Neural crest cell (in vitro differentiated cells): ENCODE data around the gene EXTL1. TPM values are rescaled to one million over a fixed set of nuclear protein-coding genes. Genes with fewer than 3 reads are reported as not detected.

Experiments used
- DNase-seq: peaks from one replicate; pipeline ENCODE4 v3.0.0; 2021; ENCODE audit warnings: low read depth, mixed read lengths, low spot score
- H3K27ac Mint-ChIP-seq: one replicate; pipeline ENCODE4 v1.8.0; 2021; ENCODE audit warnings: mild to moderate bottlenecking, mixed read lengths; ENCODE audit not compliant: unreplicated experiment
- H3K27me3 Mint-ChIP-seq: 2 replicates; pipeline ENCODE4 v1.8.0; 2021; ENCODE audit warnings: low read depth, mild to moderate bottlenecking, mixed read lengths
- H3K36me3 Mint-ChIP-seq: 2 replicates; pipeline ENCODE4 v1.8.0; 2021; ENCODE audit warnings: low read depth, mild to moderate bottlenecking, mixed read lengths
- H3K4me1 Mint-ChIP-seq: 2 replicates; pipeline ENCODE4 v1.8.0; 2021; ENCODE audit warnings: mixed read lengths
- H3K4me3 Mint-ChIP-seq: one replicate; pipeline ENCODE4 v1.8.0; 2021; ENCODE audit warnings: mild to moderate bottlenecking, mixed read lengths
- H3K9me3 Mint-ChIP-seq: 2 replicates; pipeline ENCODE4 v1.8.0; 2021; ENCODE audit warnings: mixed read lengths
- CTCF ChIP-seq: fragments of 200-600 bp; sonication (generic); conservative IDR thresholded peaks from 2 replicates; pipeline ENCODE4 v1.5.0; 2021; ENCODE audit warnings: antibody characterized with exemption, mild to moderate bottlenecking
- total RNA-seq: library from RNA; stranded (reverse); gene quantifications from 2 replicates; pipeline ENCODE4 v1.2.1, GENCODE V29; 2021

Gene EXTL1
- total RNA-seq, 1 donor from 2014 or later: 8.1 TPM

- no peak for TF ChIP-seq CTCF
- Mint-ChIP-seq H3K27me3 (peaks cover under 1% of the 10 kb centered on the region), H3K27ac (no peak overlapping the region), H3K9me3 (no peaks in the 10 kb centered on the region), H3K4me3 (no peak overlapping the region), H3K36me3 (no peaks in the 10 kb centered on the region), H3K4me1 (peaks cover 13% of the 10 kb centered on the region)
- no peak for DNase-seq
Observed at GRCh38 chr1:26077524-26077923, 55.9 kb downstream of the EXTL1 start.

GRCh38 chr1:26078286-26079177, 57.0 kb downstream of the EXTL1 start:
- no peak for DNase-seq
- H3K9me3 Mint-ChIP-seq: no peaks in the 10 kb centered on the region
- H3K4me1 Mint-ChIP-seq: peaks cover 13% of the 10 kb centered on the region
- H3K27me3 Mint-ChIP-seq: peaks cover 4% of the 10 kb centered on the region
- no peak for TF ChIP-seq CTCF
- no peaks in the 10 kb centered on the region for H3K36me3 Mint-ChIP-seq
- H3K27ac Mint-ChIP-seq: no peak overlapping the region
- no peak overlapping the region for H3K4me3 Mint-ChIP-seq

- H3K4me3 Mint-ChIP-seq: no peak overlapping the region
- peaks cover 9% of the 10 kb centered on the region for H3K27me3 Mint-ChIP-seq
- H3K9me3 Mint-ChIP-seq: no peaks in the 10 kb centered on the region
- no peaks in the 10 kb centered on the region for H3K36me3 Mint-ChIP-seq
- H3K27ac Mint-ChIP-seq: peak overlapping the region; percentile 32
- DNase-seq: no peak
- peaks cover 13% of the 10 kb centered on the region for H3K4me1 Mint-ChIP-seq
- TF ChIP-seq CTCF: no peak
Observed at GRCh38 chr1:26079178-26079563, 57.6 kb downstream of the EXTL1 start.

GRCh38 chr1:26079960-26080814, 58.6 kb downstream of the EXTL1 start:
- no peak for DNase-seq
- Mint-ChIP-seq H3K36me3 (no peaks in the 10 kb centered on the region), H3K9me3 (no peaks in the 10 kb centered on the region), H3K4me3 (no peak overlapping the region), H3K27ac (no peak overlapping the region), H3K4me1 (peaks cover 13% of the 10 kb centered on the region), H3K27me3 (peaks cover 17% of the 10 kb centered on the region)
- no peak for TF ChIP-seq CTCF

GRCh38 chr1:26081267-26082019, 59.9 kb downstream of the EXTL1 start:
- Mint-ChIP-seq H3K27me3 (peaks cover 21% of the 10 kb centered on the region), H3K27ac (peak overlapping the region; percentile 62), H3K4me3 (no peak overlapping the region), H3K4me1 (peaks cover 13% of the 10 kb centered on the region), H3K36me3 (no peaks in the 10 kb centered on the region), H3K9me3 (no peaks in the 10 kb centered on the region)
- no peak for TF ChIP-seq CTCF
- no peak for DNase-seq
